ENCODE results near the gene TTC14. TPM values are rescaled to one million over a fixed set of nuclear protein-coding genes. Genes with fewer than 3 reads are reported as not detected.

Gene TTC14
- total and polyA plus RNA-seq, 2 of the 4 experiments (the other 2 are of a cell fraction) = 16.9 to 38.5 TPM

GRCh38 chr3:180656406-180656805, 54.4 kb downstream of the TTC14 start:
- H2AK5ac ChIP-seq (ENCODE audit: low read depth, low read length) = no peak overlapping the region
- no peak overlapping the region for H4K8ac ChIP-seq (ENCODE audit: low read depth in 2 of 2, low read length in 2 of 2)
- no peaks in the 10 kb centered on the region for H3K79me1 ChIP-seq (ENCODE audit: low read depth in 1 of 2, low read length in 2 of 2)
- no peak overlapping the region for H3K4me2 ChIP-seq (ENCODE audit: low read depth, low read length)
- no peak overlapping the region for H3K9ac ChIP-seq (ENCODE audit: low read depth, low read length)
- TF ChIP-seq POLR2A (IDR thresholded peaks at IDR 0.05; ENCODE audit: low read depth, low read length) (no peak), USF2 (IDR thresholded peaks at IDR 0.05; ENCODE audit: low read depth, low read length) (no peak), MXI1 (IDR thresholded peaks at IDR 0.05; ENCODE audit: borderline replicate concordance, low read depth, low read length) (no peak), ELK1 (IDR thresholded peaks at IDR 0.05; ENCODE audit: borderline replicate concordance, low read depth, low read length) (no peak), MAFK (IDR thresholded peaks at IDR 0.05; ENCODE audit: low read depth, low read length) (0 out of 2 replicates have a peak, but pooled peaks have one; percentile 7), BHLHE40 (IDR thresholded peaks at IDR 0.05; ENCODE audit: low read depth, low read length) (no peak)
- H3K27me3 ChIP-seq (ENCODE audit: control insufficient read depth, insufficient read depth, low read length) = no peaks in the 10 kb centered on the region
- H2BK5ac ChIP-seq (ENCODE audit: low read depth, low read length, poor library complexity, severe bottlenecking) = no peak overlapping the region
- no TSS peak for BruUV-seq (replicated peaks)
- no peak for ATAC-seq (ENCODE audit: low read depth)
- H3K9me1 ChIP-seq (ENCODE audit: insufficient read depth, low read length) = no peaks in the 10 kb centered on the region
- no peak overlapping the region for H3K18ac ChIP-seq (ENCODE audit: low read depth, low read length)
- no peaks in the 10 kb centered on the region for H3K36me3 ChIP-seq (ENCODE audit: control insufficient read depth, insufficient read depth, low read length)
- H3K14ac ChIP-seq (replicated peaks; ENCODE audit: low read depth, low read length) = no peak overlapping the region
- no peaks in the 10 kb centered on the region for H3K9me3 ChIP-seq (ENCODE audit: control insufficient read depth, insufficient read depth, low read length)
- H3K4ac ChIP-seq (ENCODE audit: low read depth, low read length) = no peak overlapping the region
- H3K56ac ChIP-seq (ENCODE audit: extremely low read depth, insufficient read depth, low read length) = no peak overlapping the region
- no peak for DNase-seq
- no peak overlapping the region for H2BK120ac ChIP-seq (ENCODE audit: low read depth, low read length)
- H3K27ac ChIP-seq (ENCODE audit: insufficient read depth, low read length) = no peak overlapping the region
- dilution Hi-C loops (cut with HindIII; ENCODE audit: low sequenced_read_pairs, unreplicated experiment) (no loop called here), intact Hi-C loops (cut with micrococcal nuclease) (no loop called here), in situ Hi-C loops (cut with MboI; ENCODE audit: low sequenced_read_pairs) (no loop called here)
- no peak overlapping the region for H4K5ac ChIP-seq (ENCODE audit: low read depth, low read length)
- no peak overlapping the region for H2AFZ ChIP-seq (replicated peaks; ENCODE audit: low read length, poor library complexity)
- H3K4me1 ChIP-seq (ENCODE audit: control insufficient read depth, insufficient read depth, low read length) = no peaks in the 10 kb centered on the region
- POLR2A ChIA-PET (ENCODE audit: unreplicated experiment) = no interaction called here
- no peaks in the 10 kb centered on the region for H4K20me1 ChIP-seq (ENCODE audit: insufficient read depth, low read length)
- H2BK20ac ChIP-seq (ENCODE audit: low read depth, low read length) = no peak overlapping the region
- H2BK15ac ChIP-seq (ENCODE audit: low read depth, low read length) = no peak overlapping the region
- no peak overlapping the region for H3K23ac ChIP-seq (ENCODE audit: low read depth, low read length)
- no peak overlapping the region for H4K91ac ChIP-seq (ENCODE audit: insufficient read depth, low read depth, low read length)
- CTCF ChIA-PET = no interaction called here
- no peak overlapping the region for H2AK9ac ChIP-seq (replicated peaks; ENCODE audit: low read depth, low read length, poor library complexity)
- no peak overlapping the region for H3K4me3 ChIP-seq (ENCODE audit: insufficient read depth, low read depth, low read length)
- WGBS, 2 experiments (ENCODE audit: extremely low coverage in 2 of 2, insufficient read length in 1 of 2) = no CpG with 5 or more reads among the region's 4 CpGs
